HTERT RPE-1 (cell line): Measurements from ENCODE around the gene STARD3.
"Not testable (repeated sequence)": the region's sequence is repeated elsewhere in the genome, so short reads cannot be mapped to it uniquely, and the experiment has no call there.

Experiments
- in situ Hi-C: fragments of 300-500 bp; cut with MboI; formaldehyde crosslinking; loops from 4 replicates; pipeline ENCODE4 v1.14.3; 2020; ENCODE audit warnings: low sequenced_read_pairs

The STARD3 gene

DNA sequence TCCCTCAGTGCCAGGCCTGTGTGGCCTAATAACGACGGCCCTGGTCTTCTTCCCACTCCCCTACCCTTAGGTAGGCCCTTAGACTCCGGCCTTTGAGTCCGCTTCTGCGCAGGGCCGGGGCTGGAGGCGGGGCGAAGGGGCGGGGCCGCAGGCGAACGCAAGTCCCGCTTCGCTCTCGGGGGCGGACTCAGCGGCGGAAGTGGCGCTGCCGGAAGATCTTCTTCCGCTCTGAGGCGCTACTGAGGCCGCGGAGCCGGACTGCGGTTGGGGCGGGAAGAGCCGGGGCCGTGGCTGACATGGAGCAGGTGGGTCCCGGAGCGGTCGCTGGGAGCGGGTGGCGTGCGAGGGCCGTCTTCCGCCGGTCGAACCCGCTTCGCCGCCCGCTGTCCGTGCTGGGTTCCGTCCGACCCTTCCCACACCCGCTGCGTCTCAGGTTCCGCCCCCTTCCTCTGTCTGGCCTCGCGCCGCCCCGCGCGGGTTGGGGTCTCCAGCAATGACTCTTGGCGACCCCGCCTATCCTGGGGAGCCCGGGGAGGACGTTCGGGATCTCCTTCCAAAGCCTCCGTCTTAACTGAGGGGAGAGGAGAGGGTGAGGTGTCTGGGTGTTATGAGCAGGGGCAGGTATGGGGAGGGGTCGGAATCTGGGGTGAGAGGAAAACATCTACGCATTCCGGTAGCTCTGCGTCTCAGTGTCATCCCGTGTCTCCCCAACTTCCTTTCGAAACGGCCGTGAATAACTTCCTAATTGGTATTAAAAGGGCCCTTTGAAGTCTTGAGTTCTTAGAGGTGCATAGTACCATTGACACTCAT, at the start of gene STARD3:
Gene STARD3 (plus strand): TSS at position 218 of the 810 bp plus-strand sequence. CDS start 16,388 bp downstream, outside the sequence.
- in situ Hi-C loops = no loop called here

DNA sequence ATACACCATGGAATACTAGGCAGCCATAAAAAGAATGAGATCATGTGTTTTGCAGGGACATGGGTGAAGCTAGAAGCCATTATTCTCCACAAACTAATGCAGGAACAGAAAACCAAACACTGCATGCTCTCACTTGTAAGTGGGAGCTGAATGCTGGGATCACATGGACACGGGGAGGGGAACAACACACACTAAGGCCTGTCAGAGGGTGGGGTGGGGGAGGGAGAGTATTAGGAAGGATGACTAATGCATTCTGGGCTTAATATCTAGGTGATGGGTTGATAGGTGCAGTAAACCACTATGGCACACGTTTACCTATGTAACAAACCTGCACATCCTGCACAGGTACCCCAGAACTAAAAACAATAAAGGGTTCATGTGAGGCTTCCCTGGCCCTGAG, 46.8 kb upstream of the STARD3 start:
- in situ Hi-C loops = not testable (repeated sequence)

- in situ Hi-C loops = no loop called here
These were observed 44.7 kb upstream of the STARD3 start for GRCh38 chr17:39591958-39592954.

DNA sequence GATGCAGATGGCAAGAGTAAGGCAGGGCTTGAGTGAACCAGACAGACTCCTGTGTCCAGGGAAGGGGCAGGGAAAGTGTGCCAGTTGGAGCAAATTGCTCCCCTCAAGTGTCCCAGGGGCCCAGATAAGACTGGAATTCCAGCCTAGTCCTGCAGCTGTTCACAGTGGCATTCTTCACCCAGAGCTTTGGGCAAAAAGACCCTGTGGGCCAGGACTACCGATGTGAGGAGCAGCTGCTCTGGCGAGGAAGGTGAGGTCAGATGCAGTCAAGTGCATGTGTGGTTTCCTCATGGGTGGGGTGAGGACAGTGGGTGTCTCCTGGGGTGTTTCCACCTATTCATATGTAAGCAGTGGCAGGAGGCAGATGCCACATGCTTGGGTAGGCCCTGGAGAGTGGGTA, 43.6 kb upstream of the STARD3 start:
- in situ Hi-C loops = no loop called here

- in situ Hi-C loops = no loop called here
These were observed 41.6 kb upstream of the STARD3 start for GRCh38 chr17:39595294-39595693.

DNA sequence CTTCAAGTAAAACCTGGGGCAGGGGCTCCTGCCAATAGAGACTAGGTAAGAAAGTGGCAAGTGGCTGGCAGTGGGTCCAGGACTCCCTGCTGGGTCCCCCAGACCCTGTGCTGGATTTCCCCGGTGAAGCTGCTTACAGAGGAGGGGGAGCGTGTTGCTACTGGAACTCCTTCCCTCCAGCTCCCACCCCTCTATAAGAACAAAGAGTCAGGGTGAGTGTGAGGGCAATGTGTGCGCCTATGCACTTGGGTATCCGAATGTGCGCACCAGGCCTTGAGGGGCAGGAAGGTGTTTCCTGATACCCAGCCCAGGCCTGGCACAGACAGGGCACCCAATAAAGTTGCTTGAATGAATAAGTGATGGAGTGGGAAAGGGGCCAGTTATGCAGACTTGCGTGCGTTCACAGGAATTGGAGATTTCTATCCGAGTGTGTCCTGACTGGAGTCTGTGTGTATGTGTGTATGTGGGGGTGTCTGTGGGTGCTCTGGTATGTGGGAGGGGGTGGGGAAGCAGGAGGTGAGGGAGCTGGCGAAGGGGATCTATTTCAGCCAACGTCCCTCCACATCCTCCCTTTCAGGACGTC, 40.9 kb upstream of the STARD3 start:
- in situ Hi-C loops = no loop called here

DNA sequence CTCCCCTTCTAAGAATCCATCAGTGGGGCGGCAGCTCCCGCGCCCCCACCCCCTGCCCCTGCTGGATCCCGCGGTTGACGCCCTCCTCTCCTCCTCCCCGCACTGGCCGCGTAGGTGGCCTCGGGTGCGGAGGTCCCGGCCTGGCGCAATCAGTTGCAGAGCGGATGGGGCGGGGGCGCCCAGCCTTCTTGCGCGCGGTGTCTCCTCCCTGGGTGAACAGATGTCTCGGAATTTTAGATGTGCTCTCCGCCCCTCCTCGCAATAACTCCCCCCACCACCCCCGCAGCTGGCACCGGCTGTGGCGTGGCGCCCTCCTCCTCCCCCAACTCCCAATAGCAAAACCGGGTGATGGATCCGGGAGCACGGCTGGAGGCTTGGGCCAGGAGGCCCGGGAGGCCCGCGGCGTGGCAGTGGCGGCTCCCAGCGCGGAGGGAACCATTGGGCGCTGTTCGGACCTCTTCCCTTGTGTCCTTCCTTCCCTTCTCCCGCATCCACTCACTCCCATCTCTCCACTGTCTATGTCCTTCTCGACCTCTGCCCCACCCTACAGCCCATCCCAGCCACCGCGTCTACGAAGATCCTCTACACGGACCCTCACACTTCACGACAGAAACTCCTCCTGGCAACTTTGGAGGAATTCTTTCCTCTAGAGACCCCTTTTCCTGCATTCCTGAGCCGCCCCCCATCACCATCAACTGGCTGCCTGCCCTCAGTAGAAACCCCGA, 40.2 kb upstream of the STARD3 start:
- in situ Hi-C loops = no loop called here

DNA sequence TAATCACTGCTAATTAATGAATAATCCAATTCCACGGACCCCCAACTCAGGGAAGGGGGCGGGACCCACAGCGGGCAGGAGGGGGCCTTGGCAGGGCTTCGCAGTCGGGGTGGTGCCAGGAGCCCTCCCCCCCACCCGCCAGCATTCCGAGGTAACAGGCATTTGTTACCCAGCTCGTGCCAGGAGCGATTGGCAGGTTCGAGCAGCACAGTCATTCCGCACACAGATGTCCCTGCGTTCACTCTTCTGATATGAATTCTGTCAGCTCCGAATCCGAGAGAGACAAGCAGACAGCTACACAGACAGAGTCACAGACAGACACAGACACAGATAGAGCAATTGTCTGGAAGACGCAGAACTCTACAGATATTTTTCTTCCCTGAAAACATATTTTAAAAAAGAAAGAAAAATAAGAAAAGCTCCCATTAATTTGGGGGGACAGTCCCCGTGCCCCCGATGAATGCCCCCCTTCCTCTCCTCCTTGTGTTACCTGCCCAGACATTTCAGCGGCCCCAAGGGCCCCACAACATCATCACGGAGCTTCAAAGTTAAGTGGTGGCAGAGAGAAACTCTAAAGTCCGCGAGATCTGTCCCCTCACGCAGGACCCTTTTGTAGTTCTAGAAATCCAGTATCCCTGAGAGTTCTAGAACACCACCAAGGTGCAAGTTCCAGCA, 39.4 kb upstream of the STARD3 start:
- in situ Hi-C loops = no loop called here

DNA sequence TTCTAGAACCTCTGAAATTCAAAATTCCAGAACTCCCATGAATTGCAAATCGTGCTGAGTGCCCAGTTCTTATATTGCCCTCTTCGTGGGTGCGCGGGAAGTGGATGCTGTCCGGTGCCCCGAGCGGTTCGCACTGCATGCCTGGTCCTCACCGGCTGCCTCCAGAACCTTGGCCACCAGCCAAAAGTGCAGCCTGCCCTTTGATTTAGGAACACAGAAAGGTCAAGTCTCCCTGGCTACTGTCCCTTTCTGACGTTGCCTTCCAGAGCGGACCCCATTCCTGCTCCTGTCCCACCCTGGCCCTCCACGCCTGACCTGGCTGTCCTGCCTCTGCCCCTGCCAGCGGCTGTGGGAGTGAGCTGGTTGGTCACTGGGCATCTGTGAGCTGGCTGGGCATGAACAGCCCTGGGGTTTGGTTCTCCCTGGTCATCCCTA, 38.9 kb upstream of the STARD3 start:
- in situ Hi-C loops = no loop called here

DNA sequence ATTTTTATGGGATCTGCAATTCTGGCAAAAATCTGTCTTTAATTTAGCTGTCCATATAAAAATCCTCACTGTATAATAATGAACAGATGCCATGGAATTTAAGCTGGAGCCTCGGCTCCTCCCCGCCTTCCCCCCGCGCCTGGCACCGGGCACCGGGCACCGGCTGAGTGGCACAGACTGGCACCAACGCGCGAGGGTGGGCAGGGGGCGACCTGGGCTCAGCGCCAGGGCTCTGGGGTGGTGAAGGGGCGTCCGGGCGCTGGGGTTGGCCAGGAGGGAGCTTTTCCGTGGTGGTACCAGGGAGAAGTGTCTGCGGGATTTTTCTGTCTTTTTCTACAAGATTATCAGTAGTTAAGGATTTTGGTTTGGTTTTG, 38.3 kb upstream of the STARD3 start:
- in situ Hi-C loops = no loop called here

GRCh38 chr17:39599004-39599664, 37.8 kb upstream of the STARD3 start:
- in situ Hi-C loops = no loop called here

DNA sequence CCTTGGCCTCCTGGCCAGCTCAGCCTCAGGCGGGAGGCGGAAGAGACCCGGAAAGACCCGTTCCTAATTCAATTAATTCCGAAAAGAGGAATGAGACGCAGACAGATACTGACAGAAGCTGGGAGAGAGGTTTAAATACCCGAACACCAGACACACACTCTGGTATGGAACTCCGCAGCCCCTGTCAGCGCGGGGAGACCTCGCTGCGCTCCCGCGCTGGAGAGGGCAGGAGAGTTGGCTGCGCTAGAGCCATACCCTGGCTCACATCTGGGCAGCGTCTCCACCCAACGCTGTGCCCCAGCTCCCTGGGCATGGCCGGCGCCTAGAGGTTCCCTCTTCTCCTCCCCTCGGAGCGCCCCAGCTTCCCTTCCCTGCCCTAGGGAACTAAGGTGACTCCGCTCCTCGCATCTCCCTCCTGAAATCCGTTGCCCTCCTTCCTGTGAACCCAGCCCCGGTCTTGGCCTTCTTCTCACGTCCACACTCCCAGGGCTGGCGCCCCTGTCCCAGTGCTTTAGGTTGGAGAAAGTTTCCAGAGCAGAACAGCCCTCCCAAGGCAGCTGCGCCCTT, 37.2 kb upstream of the STARD3 start:
- in situ Hi-C loops = no loop called here

DNA sequence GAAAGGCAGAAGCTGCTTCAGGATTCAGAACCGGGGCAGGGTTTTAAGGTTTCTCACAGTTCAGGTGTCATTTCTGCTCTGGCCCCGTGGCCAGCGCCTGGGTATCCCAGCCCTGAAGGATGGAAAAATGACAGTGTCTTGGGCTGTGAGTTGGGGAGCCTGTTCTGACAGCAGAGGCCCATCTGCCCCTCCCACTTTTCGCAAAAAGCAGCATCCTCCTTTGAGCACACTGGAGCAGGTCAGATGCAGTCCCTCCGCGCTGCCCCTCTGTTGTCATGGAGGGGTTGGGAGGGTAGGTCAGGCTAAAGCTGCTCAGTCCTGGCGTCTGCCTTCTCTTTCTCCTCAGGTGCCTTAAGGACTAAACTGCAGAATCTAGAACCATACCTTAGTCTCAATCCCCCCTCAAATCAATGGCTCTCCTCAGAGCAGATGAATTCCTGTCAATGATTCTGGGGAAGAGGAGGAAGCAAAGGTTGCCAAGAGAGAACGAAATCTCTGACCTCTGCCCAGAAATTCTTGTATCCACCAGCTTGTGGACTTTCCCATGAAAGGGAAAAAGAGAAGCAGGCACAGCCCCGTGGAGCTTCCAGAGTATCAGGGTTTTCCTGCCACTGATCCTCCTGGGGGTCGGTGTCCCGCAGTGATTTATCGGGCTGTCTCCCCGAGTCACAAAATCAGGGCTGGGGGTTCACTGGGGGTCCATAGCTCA, 36.5 kb upstream of the STARD3 start:
- in situ Hi-C loops = no loop called here

DNA sequence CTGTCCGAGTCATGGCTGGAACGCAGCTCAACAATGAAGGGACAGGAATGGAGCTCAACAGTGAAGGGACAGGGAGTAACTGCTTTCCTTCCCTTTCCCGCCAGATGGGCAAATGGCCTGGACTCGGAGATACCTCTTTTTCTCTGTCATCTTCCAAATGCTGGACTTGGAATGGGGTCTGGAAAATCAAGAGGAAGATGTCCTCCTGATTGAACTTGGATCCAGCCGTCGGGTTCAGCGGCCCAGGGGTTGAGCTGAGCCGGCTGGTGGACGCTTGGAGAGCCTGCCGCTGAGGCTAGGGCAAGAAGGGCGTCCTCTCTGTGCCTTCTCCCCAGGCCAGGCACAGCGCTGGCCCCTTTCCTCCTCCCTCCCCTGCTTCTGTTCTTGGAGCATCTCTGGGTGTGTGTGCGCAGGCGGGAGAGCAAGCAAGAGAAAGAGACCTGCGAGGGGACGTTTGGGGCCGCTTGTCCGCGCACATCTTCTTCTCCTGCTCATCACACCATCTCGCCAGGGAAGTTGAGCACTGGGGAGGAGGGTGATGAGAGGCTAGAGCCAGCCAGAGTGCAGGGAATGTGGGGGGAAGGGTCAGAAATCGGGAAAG, 35.8 kb upstream of the STARD3 start:
- in situ Hi-C loops = no loop called here

DNA sequence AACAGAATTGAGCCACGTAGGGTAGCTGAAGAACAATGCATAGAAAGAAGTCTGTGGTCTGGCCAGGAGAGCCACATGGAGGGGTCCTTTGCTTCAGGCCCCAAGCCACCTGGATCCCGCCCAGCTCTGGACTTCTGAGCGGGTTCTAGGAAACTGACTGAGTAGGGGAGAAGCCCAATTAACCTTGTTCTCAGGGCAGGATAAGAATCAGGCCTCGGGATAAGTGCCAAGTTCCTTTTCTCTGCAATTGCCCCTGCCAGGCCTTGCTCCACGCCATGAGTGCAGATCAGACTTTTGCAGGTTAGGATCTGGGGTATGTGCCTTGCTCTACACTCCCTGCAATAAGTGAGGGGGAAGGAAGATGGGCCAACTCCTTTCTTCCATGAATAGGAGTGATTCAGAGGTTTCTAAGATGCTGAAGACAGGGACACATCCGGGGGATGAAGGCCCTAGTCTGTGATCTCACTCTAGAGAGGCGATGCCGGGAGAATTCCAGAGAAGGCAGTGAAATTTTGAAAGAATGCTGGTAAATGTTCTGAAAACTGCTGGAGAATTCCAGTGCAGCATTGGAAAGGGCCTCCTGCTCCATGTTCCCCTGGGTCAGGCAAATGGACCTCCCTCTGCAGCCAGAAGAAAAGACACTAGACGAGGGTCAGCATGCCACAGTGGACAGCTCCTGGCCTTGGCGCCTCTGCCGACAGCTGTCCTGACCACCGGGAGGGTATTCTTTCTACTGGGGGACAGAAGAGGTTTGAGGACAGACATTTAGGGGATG, 35.0 kb upstream of the STARD3 start:
- in situ Hi-C loops = no loop called here

DNA sequence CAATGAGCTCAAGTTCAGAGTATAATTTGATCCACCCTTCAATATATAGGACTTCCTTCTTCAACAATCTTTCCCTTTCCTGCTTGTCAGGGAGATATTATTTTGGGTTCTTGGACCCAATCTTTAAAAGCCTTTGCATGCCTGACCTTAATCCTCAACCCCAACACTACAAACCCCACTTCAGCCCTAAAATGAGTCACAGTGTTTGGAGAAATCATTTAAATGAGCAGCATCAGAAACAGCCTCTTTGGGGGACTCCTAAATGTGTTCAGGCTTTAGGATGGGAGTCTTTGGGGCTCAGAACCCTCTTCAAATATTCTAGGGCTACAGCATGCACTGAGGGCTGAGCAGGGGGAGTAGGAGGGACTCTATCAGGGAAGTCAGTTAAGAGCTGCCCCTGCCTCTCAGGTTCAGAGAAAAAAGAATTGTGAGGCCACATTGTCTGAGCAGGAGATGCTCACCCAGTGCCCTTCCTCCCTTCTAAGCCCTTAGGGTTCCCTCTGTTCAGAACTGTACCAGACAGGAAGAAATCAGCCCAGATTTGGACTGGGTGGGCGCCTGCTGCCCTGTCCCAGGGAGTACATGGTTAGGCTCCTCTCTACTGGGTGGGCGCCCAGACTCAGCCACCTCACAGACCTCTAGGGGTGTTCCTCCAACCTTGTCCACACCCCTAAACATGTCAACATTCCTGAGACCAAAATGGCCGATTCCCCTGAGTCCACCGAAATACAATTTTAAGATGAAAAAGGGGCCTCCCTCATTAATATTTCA, 34.2 kb upstream of the STARD3 start:
- in situ Hi-C loops = no loop called here
